Stimulated activated CD4-positive, alpha-beta T cell treated with anti-CD3 and anti-CD28 coated beads, TNF-alpha, amount 100 ng/mL, for 48 hours (primary cell): ENCODE data around the gene STAC3.

Experiments used
- DNase-seq, 3 donors: peaks; one replicate each; pipeline ENCODE4 v3.0.0-alpha.2; 2020; ENCODE audit warnings: low read depth in 3 of 3

The STAC3 gene

GRCh38 chr12:57223191-57224165 is 27.5 kb downstream of the STAC3 start:
- DNase-seq = no peak

- DNase-seq = no peak
Observed at GRCh38 chr12:57222286-57223190, 28.4 kb downstream of the STAC3 start.

GRCh38 chr12:57221169-57221917 is 29.6 kb downstream of the STAC3 start:
- no peak for DNase-seq

GRCh38 chr12:57220770-57221168 is 30.2 kb downstream of the STAC3 start:
- DNase-seq = no peak

GRCh38 chr12:57219993-57220754 is 30.8 kb downstream of the STAC3 start:
- no peak for DNase-seq

- DNase-seq = no peak
Observed at GRCh38 chr12:57219205-57219992, 31.6 kb downstream of the STAC3 start.

GRCh38 chr12:57218030-57218853 is 32.7 kb downstream of the STAC3 start:
- no peak for DNase-seq

- DNase-seq = no peak
Observed at GRCh38 chr12:57216921-57217879, 33.8 kb downstream of the STAC3 start.

GRCh38 chr12:57216014-57216911 is 34.7 kb downstream of the STAC3 start, which contains the start of gene NXPH4:
Gene NXPH4 (plus strand): TSS chr12:57216794. CDS start chr12:57216970, 176 bp downstream.
- DNase-seq = no peak

GRCh38 chr12:57215668-57216013 is 35.3 kb downstream of the STAC3 start:
- DNase-seq = no peak

- DNase-seq = no peak
Observed at GRCh38 chr12:57215065-57215464, 35.9 kb downstream of the STAC3 start.

- peak in 2 of 3 donors; percentile 47 to 71 for DNase-seq
Observed at GRCh38 chr12:57214398-57214781, 36.6 kb downstream of the STAC3 start.

- no peak for DNase-seq
Observed at GRCh38 chr12:57213763-57214397, 37.1 kb downstream of the STAC3 start.

- DNase-seq = peak; percentile 64 to 75 (median 73)
Observed at GRCh38 chr12:57213058-57213715, 37.8 kb downstream of the STAC3 start.

- DNase-seq = no peak
Observed at GRCh38 chr12:57212701-57213057, 38.3 kb downstream of the STAC3 start.
